GM10248 (cell line): ENCODE measurements around the gene SLC4A11.

Experiments
- CTCF ChIA-PET: fragments of 300-600 bp; sonication (Branson Sonifier 250); formaldehyde crosslinking; extraction: SDS; loops from one replicate; lab custom pipeline; 2021; ENCODE audit warnings: antibody characterized with exemption; lab: Yijun Ruan, JAX
- POLR2A ChIA-PET: fragments of 350-650 bp; sonication (Branson Sonifier 250); formaldehyde crosslinking; extraction: SDS; loops from one replicate; lab custom pipeline; 2020; ENCODE audit warnings: antibody characterized with exemption; lab: Yijun Ruan, JAX
- DNase-seq: peaks from one replicate; pipeline ENCODE4 v3.0.0; 2012; ENCODE audit errors: extremely low spot score
- TF ChIP-seq, protein P1 (sequence below): IDR thresholded peaks from 2 replicates; pipeline ENCODE4 v1.5.1; 2012; ENCODE audit warnings: mild to moderate bottlenecking, low read depth; ENCODE audit errors: extremely low read depth, missing control alignments, control extremely low read depth

The SLC4A11 gene

GRCh38 chr20:3199976-3200755 lies 38.8 kb downstream of the SLC4A11 start:
- peak; percentile 15 for DNase-seq
- TF ChIP-seq, protein P1, sequence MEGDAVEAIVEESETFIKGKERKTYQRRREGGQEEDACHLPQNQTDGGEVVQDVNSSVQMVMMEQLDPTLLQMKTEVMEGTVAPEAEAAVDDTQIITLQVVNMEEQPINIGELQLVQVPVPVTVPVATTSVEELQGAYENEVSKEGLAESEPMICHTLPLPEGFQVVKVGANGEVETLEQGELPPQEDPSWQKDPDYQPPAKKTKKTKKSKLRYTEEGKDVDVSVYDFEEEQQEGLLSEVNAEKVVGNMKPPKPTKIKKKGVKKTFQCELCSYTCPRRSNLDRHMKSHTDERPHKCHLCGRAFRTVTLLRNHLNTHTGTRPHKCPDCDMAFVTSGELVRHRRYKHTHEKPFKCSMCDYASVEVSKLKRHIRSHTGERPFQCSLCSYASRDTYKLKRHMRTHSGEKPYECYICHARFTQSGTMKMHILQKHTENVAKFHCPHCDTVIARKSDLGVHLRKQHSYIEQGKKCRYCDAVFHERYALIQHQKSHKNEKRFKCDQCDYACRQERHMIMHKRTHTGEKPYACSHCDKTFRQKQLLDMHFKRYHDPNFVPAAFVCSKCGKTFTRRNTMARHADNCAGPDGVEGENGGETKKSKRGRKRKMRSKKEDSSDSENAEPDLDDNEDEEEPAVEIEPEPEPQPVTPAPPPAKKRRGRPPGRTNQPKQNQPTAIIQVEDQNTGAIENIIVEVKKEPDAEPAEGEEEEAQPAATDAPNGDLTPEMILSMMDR, result no peak
- POLR2A ChIA-PET, result interaction anchor here (1.1 kb wide), 1 partner anchor 11 kb away, joined by 3 read pairs; no protein-coding TSS in a partner anchor
- CTCF ChIA-PET, result interaction anchor here (1.1 to 1.3 kb wide), 2 partner anchors 18 to 76 kb away, joined by 3 to 5 read pairs; no protein-coding TSS in a partner anchor

DNA sequence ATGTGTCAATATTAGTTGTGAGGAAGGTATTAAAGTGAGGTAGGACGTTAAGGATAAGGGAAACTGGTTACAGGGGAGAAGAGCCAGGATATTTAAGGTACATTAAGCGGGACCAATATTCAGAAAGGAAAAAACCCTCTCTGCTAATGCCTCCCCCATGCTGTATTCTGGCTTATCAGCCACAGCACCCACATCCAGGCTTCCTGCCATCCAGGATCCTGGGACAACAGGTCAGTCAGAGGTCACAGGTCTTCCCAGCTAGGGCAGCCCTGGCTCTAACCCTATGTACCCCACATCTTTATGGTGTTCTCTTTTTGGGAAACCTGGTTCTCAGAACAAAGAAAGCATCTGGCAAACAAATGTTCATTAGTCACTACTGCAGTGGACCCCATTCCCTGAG lies 39.8 kb downstream of the SLC4A11 start:
- ChIA-PET CTCF (interaction anchor here (1.3 kb wide), 1 partner anchor 19 kb away, joined by 5 read pairs; no protein-coding TSS in a partner anchor), POLR2A (no interaction called here)
- TF ChIP-seq, protein P1, result no peak
- DNase-seq, result no peak

DNA sequence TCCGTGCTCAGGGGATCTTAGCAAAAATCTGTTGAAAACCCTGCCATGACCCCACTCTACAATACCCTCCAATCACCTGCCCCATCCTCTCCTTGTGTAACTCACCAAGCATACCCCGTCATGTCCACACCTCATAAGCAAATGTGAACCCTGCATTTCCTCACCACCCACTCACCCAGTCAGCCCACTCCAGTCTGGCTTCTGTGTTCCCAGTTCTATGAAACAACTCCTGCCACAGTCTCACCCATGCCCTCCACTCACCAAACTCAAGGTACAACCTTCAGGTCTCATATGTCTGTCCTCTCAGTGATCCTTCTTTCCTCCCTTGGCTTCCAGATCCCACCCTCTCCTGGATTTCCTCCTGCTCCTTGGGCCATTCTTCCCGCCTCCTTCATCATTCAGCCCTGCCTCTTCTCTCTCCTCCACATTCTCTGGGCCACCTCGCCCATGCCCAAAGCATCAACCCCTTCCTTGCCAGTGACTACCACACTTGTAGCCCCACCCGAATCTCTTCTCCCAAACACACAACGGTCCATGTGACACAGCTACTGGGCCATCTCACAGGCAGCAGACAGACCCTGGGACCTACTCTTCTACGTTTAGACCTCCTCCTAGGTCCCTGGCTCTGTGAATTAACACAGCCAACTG lies 43.3 kb downstream of the SLC4A11 start:
- peak; percentile 9 for DNase-seq

GRCh38 chr20:3194617-3195280 lies 44.2 kb downstream of the SLC4A11 start:
- CTCF ChIA-PET, result no interaction called here
- POLR2A ChIA-PET, result no interaction called here
- no peak for DNase-seq
- TF ChIP-seq, protein P1, result no peak

More for the DNA sequence above, 43.3 kb downstream of the SLC4A11 start:
- ChIA-PET POLR2A (no interaction called here), CTCF (interaction anchor here (0.6 kb wide), 1 partner anchor 80 kb away, joined by 3 read pairs; no protein-coding TSS in a partner anchor)
- TF ChIP-seq, protein P1, result no peak

DNA sequence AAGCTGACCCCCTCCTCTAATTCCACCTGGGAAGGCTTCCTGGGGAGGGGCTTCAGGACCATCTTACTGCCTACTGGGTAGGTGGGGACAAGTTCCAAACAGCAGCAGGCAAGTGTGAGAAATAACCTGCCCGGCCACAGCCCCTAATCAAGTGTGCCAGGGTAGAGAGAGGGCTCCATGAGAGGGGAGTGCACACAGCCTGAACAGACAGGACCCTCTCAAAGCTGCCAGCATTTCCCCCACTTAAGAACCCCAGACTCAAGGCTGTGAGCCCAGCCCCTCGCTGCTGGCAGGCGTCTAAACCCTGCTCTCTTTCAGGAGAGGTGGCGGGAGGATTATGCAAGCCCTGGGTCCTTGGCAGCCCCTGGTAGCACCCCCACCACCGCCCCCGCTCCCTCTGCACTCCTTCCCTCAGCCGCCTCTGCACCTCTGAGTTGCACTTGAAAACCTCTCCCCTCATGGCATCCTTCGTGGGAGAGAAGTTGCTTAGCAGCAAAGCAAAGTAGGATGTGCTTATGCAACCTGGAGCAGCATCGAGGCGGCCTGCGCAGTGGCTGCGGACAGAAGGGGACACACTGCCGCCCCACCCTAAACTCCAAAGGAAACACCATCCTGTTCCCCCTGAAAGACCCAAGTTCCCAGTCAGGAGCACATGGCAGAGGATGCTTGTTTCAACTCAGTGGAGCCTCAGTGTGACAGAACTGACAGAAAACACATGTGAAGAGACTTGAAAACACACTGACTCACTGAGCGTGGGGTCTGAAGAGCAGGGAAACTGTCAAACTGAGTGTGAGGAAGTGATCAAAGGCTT lies 45.0 kb downstream of the SLC4A11 start:
- ChIA-PET CTCF (no interaction called here), POLR2A (no interaction called here)
- TF ChIP-seq, protein P1, result no peak

More for the DNA sequence above, 45.0 kb downstream of the SLC4A11 start:
- no peak for DNase-seq
